ENCODE measurements around the gene FBXL15. TPM values are rescaled to one million over a fixed set of nuclear protein-coding genes. Genes with fewer than 3 reads are reported as not detected.
"Not testable (repeated sequence)": the region's sequence is repeated elsewhere in the genome, so short reads cannot be mapped to it uniquely, and the experiment has no call there.

Gene FBXL15
- total and polyA plus RNA-seq, 9 of the 15 experiments (the other 6 are each of a cell fraction or from before 2014, with no cell fraction given), result 0.08 to 25.9 (median 3.5) TPM

- TF ChIP-seq, protein P1, sequence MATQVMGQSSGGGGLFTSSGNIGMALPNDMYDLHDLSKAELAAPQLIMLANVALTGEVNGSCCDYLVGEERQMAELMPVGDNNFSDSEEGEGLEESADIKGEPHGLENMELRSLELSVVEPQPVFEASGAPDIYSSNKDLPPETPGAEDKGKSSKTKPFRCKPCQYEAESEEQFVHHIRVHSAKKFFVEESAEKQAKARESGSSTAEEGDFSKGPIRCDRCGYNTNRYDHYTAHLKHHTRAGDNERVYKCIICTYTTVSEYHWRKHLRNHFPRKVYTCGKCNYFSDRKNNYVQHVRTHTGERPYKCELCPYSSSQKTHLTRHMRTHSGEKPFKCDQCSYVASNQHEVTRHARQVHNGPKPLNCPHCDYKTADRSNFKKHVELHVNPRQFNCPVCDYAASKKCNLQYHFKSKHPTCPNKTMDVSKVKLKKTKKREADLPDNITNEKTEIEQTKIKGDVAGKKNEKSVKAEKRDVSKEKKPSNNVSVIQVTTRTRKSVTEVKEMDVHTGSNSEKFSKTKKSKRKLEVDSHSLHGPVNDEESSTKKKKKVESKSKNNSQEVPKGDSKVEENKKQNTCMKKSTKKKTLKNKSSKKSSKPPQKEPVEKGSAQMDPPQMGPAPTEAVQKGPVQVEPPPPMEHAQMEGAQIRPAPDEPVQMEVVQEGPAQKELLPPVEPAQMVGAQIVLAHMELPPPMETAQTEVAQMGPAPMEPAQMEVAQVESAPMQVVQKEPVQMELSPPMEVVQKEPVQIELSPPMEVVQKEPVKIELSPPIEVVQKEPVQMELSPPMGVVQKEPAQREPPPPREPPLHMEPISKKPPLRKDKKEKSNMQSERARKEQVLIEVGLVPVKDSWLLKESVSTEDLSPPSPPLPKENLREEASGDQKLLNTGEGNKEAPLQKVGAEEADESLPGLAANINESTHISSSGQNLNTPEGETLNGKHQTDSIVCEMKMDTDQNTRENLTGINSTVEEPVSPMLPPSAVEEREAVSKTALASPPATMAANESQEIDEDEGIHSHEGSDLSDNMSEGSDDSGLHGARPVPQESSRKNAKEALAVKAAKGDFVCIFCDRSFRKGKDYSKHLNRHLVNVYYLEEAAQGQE (IDR thresholded peaks at IDR 0.05; ENCODE audit: borderline replicate concordance), result not testable (repeated sequence)
- TF ChIP-seq, protein P1 (CRISPR knock-in tag; IDR thresholded peaks at IDR 0.05; ENCODE audit: low read depth), result peak; percentile 67; the same call in 1 of the 2 replicates
- TF ChIP-seq ZNF830 (CRISPR knock-in tag; IDR thresholded peaks at IDR 0.05) (peak; percentile 85), ZNF507 (tag; conservative IDR thresholded peaks at IDR 0.05) (peak; percentile 61), BCL6 (CRISPR knock-in tag; IDR thresholded peaks at IDR 0.05) (peak; percentile 88), ZNF76 (CRISPR knock-in tag; IDR thresholded peaks at IDR 0.05; ENCODE audit: borderline replicate concordance) (peak; percentile 92), ZNF561 (CRISPR knock-in tag; conservative IDR thresholded peaks at IDR 0.05) (peak; percentile 87; the same call in 1 of the 2 replicates), TCF15 (CRISPR knock-in tag; IDR thresholded peaks at IDR 0.05) (peak; percentile 98), ZNF717 (CRISPR knock-in tag; IDR thresholded peaks at IDR 0.05) (peak; percentile 86; the same call in 1 of the 2 replicates), ZNF134 (CRISPR knock-in tag; conservative IDR thresholded peaks at IDR 0.05) (peak; percentile 76), GABPB2 (CRISPR knock-in tag; conservative IDR thresholded peaks at IDR 0.05) (0 out of 2 replicates have a peak, but pooled peaks have one; percentile 37)
- TF ChIP-seq, protein P2, sequence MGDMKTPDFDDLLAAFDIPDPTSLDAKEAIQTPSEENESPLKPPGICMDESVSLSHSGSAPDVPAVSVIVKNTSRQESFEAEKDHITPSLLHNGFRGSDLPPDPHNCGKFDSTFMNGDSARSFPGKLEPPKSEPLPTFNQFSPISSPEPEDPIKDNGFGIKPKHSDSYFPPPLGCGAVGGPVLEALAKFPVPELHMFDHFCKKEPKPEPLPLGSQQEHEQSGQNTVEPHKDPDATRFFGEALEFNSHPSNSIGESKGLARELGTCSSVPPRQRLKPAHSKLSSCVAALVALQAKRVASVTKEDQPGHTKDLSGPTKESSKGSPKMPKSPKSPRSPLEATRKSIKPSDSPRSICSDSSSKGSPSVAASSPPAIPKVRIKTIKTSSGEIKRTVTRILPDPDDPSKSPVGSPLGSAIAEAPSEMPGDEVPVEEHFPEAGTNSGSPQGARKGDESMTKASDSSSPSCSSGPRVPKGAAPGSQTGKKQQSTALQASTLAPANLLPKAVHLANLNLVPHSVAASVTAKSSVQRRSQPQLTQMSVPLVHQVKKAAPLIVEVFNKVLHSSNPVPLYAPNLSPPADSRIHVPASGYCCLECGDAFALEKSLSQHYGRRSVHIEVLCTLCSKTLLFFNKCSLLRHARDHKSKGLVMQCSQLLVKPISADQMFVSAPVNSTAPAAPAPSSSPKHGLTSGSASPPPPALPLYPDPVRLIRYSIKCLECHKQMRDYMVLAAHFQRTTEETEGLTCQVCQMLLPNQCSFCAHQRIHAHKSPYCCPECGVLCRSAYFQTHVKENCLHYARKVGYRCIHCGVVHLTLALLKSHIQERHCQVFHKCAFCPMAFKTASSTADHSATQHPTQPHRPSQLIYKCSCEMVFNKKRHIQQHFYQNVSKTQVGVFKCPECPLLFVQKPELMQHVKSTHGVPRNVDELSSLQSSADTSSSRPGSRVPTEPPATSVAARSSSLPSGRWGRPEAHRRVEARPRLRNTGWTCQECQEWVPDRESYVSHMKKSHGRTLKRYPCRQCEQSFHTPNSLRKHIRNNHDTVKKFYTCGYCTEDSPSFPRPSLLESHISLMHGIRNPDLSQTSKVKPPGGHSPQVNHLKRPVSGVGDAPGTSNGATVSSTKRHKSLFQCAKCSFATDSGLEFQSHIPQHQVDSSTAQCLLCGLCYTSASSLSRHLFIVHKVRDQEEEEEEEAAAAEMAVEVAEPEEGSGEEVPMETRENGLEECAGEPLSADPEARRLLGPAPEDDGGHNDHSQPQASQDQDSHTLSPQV (IDR thresholded peaks at IDR 0.05), result peak; percentile 97
- TF ChIP-seq, protein P3, sequence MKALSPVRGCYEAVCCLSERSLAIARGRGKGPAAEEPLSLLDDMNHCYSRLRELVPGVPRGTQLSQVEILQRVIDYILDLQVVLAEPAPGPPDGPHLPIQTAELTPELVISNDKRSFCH (CRISPR knock-in tag; IDR thresholded peaks at IDR 0.05), result peak; percentile 75; the same call in 1 of the 2 replicates
- TF ChIP-seq, protein P3 (tag; IDR thresholded peaks at IDR 0.05), result peak; percentile 98
These were observed 34.2 kb downstream of the FBXL15 start (continued) for GRCh38 chr10:102454662-102455487.
